ENCODE measurements around the gene SLFN12L. TPM values are rescaled to one million over a fixed set of nuclear protein-coding genes. Genes with fewer than 3 reads are reported as not detected.

The SLFN12L gene
- total RNA-seq, 1 experiment from 2014 or later = not detected

DNA sequence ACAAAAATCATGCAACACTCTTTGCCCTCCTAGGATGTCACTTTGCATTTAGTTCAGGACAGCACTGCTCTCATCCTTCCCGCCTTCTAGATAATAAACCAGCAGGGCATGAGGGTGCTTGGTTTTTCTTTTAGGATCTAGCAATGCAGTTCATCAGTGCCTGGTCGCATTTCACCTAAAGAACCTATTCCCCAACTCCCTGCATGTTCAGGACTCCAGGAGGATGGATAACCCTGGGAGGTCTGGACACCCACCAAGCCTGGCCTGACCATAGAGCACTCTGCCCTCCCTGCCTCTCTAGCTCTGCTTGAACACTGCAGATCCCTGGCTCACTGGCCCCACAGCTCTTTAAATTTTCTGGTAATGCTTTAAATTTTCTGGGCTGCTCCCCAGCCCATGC, 107.8 kb downstream of the SLFN12L start:
- no peak overlapping the region for H3K4me3 ChIP-seq
- no peak overlapping the region for H2AFZ ChIP-seq
- no peaks in the 10 kb centered on the region for H3K9me3 ChIP-seq (ENCODE audit: insufficient read depth, low read depth)
- intact Hi-C loops (cut with micrococcal nuclease; ENCODE audit: unreplicated experiment) = loop anchor here (5.0 kb wide), 2 partner anchors 172 to 287 kb away; partner anchors contain the start of gene NLE1
- H3K27ac ChIP-seq = no peak overlapping the region
- POLR2A ChIA-PET (ENCODE audit: unreplicated experiment) = no interaction called here
- H3K4me2 ChIP-seq = no peak overlapping the region
- no peaks in the 10 kb centered on the region for H3K79me2 ChIP-seq (ENCODE audit: low read depth)
- CTCF ChIA-PET = no interaction called here
- BruUV-seq (replicated peaks) = no TSS peak
- H3K4me1 ChIP-seq (replicated peaks; ENCODE audit: insufficient read depth) = peaks cover 18% of the 10 kb centered on the region
- TF ChIP-seq, protein P1, sequence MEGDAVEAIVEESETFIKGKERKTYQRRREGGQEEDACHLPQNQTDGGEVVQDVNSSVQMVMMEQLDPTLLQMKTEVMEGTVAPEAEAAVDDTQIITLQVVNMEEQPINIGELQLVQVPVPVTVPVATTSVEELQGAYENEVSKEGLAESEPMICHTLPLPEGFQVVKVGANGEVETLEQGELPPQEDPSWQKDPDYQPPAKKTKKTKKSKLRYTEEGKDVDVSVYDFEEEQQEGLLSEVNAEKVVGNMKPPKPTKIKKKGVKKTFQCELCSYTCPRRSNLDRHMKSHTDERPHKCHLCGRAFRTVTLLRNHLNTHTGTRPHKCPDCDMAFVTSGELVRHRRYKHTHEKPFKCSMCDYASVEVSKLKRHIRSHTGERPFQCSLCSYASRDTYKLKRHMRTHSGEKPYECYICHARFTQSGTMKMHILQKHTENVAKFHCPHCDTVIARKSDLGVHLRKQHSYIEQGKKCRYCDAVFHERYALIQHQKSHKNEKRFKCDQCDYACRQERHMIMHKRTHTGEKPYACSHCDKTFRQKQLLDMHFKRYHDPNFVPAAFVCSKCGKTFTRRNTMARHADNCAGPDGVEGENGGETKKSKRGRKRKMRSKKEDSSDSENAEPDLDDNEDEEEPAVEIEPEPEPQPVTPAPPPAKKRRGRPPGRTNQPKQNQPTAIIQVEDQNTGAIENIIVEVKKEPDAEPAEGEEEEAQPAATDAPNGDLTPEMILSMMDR (conservative IDR thresholded peaks at IDR 0.05) = no peak
- no peak for TF ChIP-seq EZH2 (IDR thresholded peaks at IDR 0.05; ENCODE audit: low read depth)
- DNase-seq = no peak
- no peaks in the 10 kb centered on the region for H3K27me3 ChIP-seq (ENCODE audit: insufficient read depth, low read depth)
- no peaks in the 10 kb centered on the region; the same call in 1 of the 2 replicates for H3K9me2 ChIP-seq (ENCODE audit: insufficient read depth)
- no peaks in the 10 kb centered on the region for H3K36me3 ChIP-seq (ENCODE audit: low read depth)
- peaks cover 14% of the 10 kb centered on the region for H3F3A ChIP-seq (ENCODE audit: insufficient read depth, low read depth)
- H4K20me1 ChIP-seq (ENCODE audit: insufficient read depth) = no peaks in the 10 kb centered on the region

DNA sequence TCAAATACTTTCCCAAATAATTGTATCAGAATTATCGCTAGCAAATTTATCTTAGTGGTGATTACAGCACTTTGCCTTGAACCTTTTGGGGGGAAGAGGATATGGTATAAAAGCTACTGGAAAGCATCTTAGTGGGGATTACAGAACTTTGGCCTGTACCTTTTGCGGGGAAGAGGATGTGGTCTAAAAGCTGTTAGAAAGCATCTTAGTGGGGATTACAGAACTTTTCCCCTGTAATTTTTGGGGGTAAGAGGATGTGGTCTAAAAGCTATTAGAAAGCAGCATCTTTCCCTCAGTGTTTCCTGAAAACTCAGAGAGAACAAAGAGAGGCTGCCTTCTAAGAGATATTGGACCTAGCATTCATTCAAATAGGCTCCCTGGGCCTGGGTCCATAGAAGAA, 109.2 kb downstream of the SLFN12L start:
- POLR2A ChIA-PET (ENCODE audit: unreplicated experiment) = no interaction called here

DNA sequence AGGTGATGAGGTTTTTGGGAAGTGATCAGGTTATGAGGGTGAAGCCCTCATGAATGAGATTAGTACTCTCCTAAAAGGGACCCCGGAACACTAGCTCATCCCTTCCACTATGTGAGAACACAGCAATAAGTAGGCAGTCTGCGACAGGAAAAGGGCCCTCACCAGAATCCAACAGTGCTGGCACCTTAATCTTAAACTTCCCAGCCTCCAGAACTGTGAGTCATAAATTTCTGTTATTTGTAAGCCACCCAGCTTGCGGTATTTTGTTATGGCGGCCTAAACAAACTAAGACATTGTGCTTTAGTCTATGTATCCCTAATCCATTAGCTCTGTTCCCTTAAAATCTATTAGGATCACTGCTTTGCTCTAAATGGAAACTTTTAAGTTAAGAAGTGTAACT, 113.7 kb downstream of the SLFN12L start:
- ChIA-PET CTCF (no interaction called here), POLR2A (ENCODE audit: unreplicated experiment) (no interaction called here)
- no TSS peak for BruUV-seq (replicated peaks)
- Histone ChIP-seq H3K9me2 (ENCODE audit: insufficient read depth) (no peaks in the 10 kb centered on the region), H3K79me2 (ENCODE audit: low read depth) (no peaks in the 10 kb centered on the region), H3K4me2 (no peak overlapping the region), H3F3A (ENCODE audit: insufficient read depth, low read depth) (no peaks in the 10 kb centered on the region), H3K9me3 (ENCODE audit: insufficient read depth, low read depth) (no peaks in the 10 kb centered on the region), H2AFZ (no peak overlapping the region), H3K4me1 (replicated peaks; ENCODE audit: insufficient read depth) (no peaks in the 10 kb centered on the region), H3K36me3 (ENCODE audit: low read depth) (no peaks in the 10 kb centered on the region), H4K20me1 (ENCODE audit: insufficient read depth) (no peaks in the 10 kb centered on the region), H3K27me3 (ENCODE audit: insufficient read depth, low read depth) (no peaks in the 10 kb centered on the region), H3K4me3 (no peak overlapping the region), H3K27ac (no peak overlapping the region)
- intact Hi-C loops (cut with micrococcal nuclease; ENCODE audit: unreplicated experiment) = no loop called here
- DNase-seq = no peak
- TF ChIP-seq, protein P1 (conservative IDR thresholded peaks at IDR 0.05) = no peak
- TF ChIP-seq EZH2 (IDR thresholded peaks at IDR 0.05; ENCODE audit: low read depth) = no peak

More for the DNA sequence above, 109.2 kb downstream of the SLFN12L start:
- Histone ChIP-seq H4K20me1 (ENCODE audit: insufficient read depth) (no peaks in the 10 kb centered on the region), H3K9me2 (ENCODE audit: insufficient read depth) (no peaks in the 10 kb centered on the region; the same call in 1 of the 2 replicates), H3K4me3 (no peak overlapping the region), H2AFZ (no peak overlapping the region), H3K79me2 (ENCODE audit: low read depth) (no peaks in the 10 kb centered on the region), H3K27ac (no peak overlapping the region), H3K4me1 (replicated peaks; ENCODE audit: insufficient read depth) (peaks cover 11% of the 10 kb centered on the region), H3K27me3 (ENCODE audit: insufficient read depth, low read depth) (no peaks in the 10 kb centered on the region), H3F3A (ENCODE audit: insufficient read depth, low read depth) (peaks cover 6% of the 10 kb centered on the region; the same call in 1 of the 2 replicates), H3K9me3 (ENCODE audit: insufficient read depth, low read depth) (no peaks in the 10 kb centered on the region), H3K36me3 (ENCODE audit: low read depth) (no peaks in the 10 kb centered on the region), H3K4me2 (no peak overlapping the region)
- no TSS peak for BruUV-seq (replicated peaks)
- no peak for TF ChIP-seq EZH2 (IDR thresholded peaks at IDR 0.05; ENCODE audit: low read depth)
- TF ChIP-seq, protein P1 (conservative IDR thresholded peaks at IDR 0.05) = no peak
- CTCF ChIA-PET = no interaction called here
- DNase-seq = no peak
- intact Hi-C loops (cut with micrococcal nuclease; ENCODE audit: unreplicated experiment) = no loop called here

Other genes starting within 250 kb of the SLFN12L start
- gene SLFN11, start 164.1 kb downstream of the SLFN12L start, total RNA-seq (2021) = 0.46 and 0.53 TPM in 2 replicates
- 9.7 and 14.3 TPM in 2 replicates for gene SLFN12, start 105.2 kb downstream of the SLFN12L start, total RNA-seq (2021)
- 22.1 and 38.5 TPM in 2 replicates for gene SLFN13, start 88.9 kb downstream of the SLFN12L start, total RNA-seq (2021)
- not detected in 2 replicates for gene SLFN14, start 23.1 kb upstream of the SLFN12L start, total RNA-seq (2021)
- 4.7 and 5.8 TPM in 2 replicates for gene PEX12, start 40.9 kb upstream of the SLFN12L start, total RNA-seq (2021)
- 153 and 186 TPM in 2 replicates for gene AP2B1, start 49.6 kb upstream of the SLFN12L start, total RNA-seq (2021)
- 0.11 and 0.20 TPM in 2 replicates for gene RASL10B, start 194.0 kb upstream of the SLFN12L start, total RNA-seq (2021)
- not detected in 2 replicates for gene GAS2L2, start 215.6 kb upstream of the SLFN12L start, total RNA-seq (2021)
- not detected in 2 replicates for gene C17orf50, start 223.2 kb upstream of the SLFN12L start, total RNA-seq (2021)